Neural progenitor cell (in vitro differentiated cells): ENCODE measurements around the gene SERPINI1. TPM values are rescaled to one million over a fixed set of nuclear protein-coding genes. Genes with fewer than 3 reads are reported as not detected.

ENCODE experiments used
- DNase-seq: peaks from one replicate; pipeline ENCODE4 v3.0.0-alpha.2; 2016; ENCODE audit warnings: low spot score
- H2AFZ ChIP-seq: fragments of 200-600 bp; sonication (generic); replicated peaks from 2 replicates; pipeline ENCODE4 v1.6.1; 2016; ENCODE audit warnings: antibody characterized with exemption
- H3F3A ChIP-seq: fragments of 200-600 bp; sonication (generic); 2 replicates; pipeline ENCODE4 v1.6.1; 2016; ENCODE audit warnings: antibody characterized with exemption, low read depth
- H3K27ac ChIP-seq: fragments of 200-600 bp; sonication (generic); 2 replicates; pipeline ENCODE4 v1.5.1; 2016; ENCODE audit warnings: mild to moderate bottlenecking
- H3K27me3 ChIP-seq: fragments of 200-600 bp; sonication (generic); 2 replicates; pipeline ENCODE4 v1.6.1; 2016; ENCODE audit warnings: mild to moderate bottlenecking, moderate library complexity
- H3K36me3 ChIP-seq: fragments of 200-600 bp; sonication (generic); 2 replicates; pipeline ENCODE4 v1.5.1; 2016
- H3K4me1 ChIP-seq: fragments of 200-600 bp; sonication (generic); 2 replicates; pipeline ENCODE4 v1.6.1; 2016; ENCODE audit warnings: mixed run types
- H3K4me2 ChIP-seq: fragments of 200-600 bp; sonication (generic); 2 replicates; pipeline ENCODE4 v1.6.1; 2016
- H3K4me3 ChIP-seq: fragments of 200-600 bp; sonication (generic); 2 replicates; pipeline ENCODE4 v1.5.1; 2016
- H3K79me2 ChIP-seq: fragments of 200-600 bp; sonication (generic); 2 replicates; pipeline ENCODE4 v1.6.1; 2016; ENCODE audit warnings: low read depth
- H3K9ac ChIP-seq: fragments of 200-600 bp; sonication (generic); 2 replicates; pipeline ENCODE4 v1.6.1; 2016
- H3K9me3 ChIP-seq: fragments of 200-600 bp; sonication (generic); 2 replicates; pipeline ENCODE4 v1.5.1; 2016; ENCODE audit warnings: low read depth
- H4K20me1 ChIP-seq: fragments of 200-600 bp; sonication (generic); 2 replicates; pipeline ENCODE4 v1.6.1; 2016; ENCODE audit warnings: low read depth
- H3K27ac Mint-ChIP-seq: 3 replicates; pipeline ENCODE4 v1.8.0; 2021; ENCODE audit warnings: mixed read lengths
- H3K27me3 Mint-ChIP-seq: 2 replicates; pipeline ENCODE4 v1.8.0; 2022; ENCODE audit warnings: low read depth, mild to moderate bottlenecking, inconsistent platforms, moderate library complexity, mixed read lengths; ENCODE audit not compliant: insufficient read depth
- H3K36me3 Mint-ChIP-seq: 3 replicates; pipeline ENCODE4 v1.8.0; 2021; ENCODE audit warnings: mixed read lengths
- H3K4me1 Mint-ChIP-seq: 3 replicates; pipeline ENCODE4 v1.8.0; 2021; ENCODE audit warnings: mixed read lengths
- H3K4me3 Mint-ChIP-seq: 3 replicates; pipeline ENCODE4 v1.8.0; 2021; ENCODE audit warnings: mild to moderate bottlenecking, moderate library complexity, mixed read lengths
- H3K9me3 Mint-ChIP-seq: 3 replicates; pipeline ENCODE4 v1.8.0; 2020; ENCODE audit warnings: mixed read lengths
- EZH2 ChIP-seq: fragments of 200-600 bp; sonication (generic); IDR thresholded peaks from 2 replicates; pipeline ENCODE4 v1.6.1; 2017; ENCODE audit warnings: antibody characterized with exemption, mild to moderate bottlenecking, moderate library complexity
- EZH2phosphoT487 ChIP-seq: fragments of 200-600 bp; sonication (generic); IDR thresholded peaks from 2 replicates; pipeline ENCODE4 v1.6.1; 2017; ENCODE audit warnings: antibody characterized with exemption
- total RNA-seq: library from RNA; depleted of rRNA; stranded (reverse); fragments of >200 nt; gene quantifications from 2 replicates; pipeline ENCODE4 v1.2.3, GENCODE V29; 2015; ENCODE audit warnings: low replicate concordance
- TF ChIP-seq, protein P1 (sequence below): fragments of 200-600 bp; sonication (generic); IDR thresholded peaks from 2 replicates; pipeline ENCODE4 v1.5.1; 2017; ENCODE audit warnings: antibody characterized with exemption, mild to moderate bottlenecking

SERPINI1 gene
- total RNA-seq, 1 donor from 2014 or later, result 8.9 TPM

DNA sequence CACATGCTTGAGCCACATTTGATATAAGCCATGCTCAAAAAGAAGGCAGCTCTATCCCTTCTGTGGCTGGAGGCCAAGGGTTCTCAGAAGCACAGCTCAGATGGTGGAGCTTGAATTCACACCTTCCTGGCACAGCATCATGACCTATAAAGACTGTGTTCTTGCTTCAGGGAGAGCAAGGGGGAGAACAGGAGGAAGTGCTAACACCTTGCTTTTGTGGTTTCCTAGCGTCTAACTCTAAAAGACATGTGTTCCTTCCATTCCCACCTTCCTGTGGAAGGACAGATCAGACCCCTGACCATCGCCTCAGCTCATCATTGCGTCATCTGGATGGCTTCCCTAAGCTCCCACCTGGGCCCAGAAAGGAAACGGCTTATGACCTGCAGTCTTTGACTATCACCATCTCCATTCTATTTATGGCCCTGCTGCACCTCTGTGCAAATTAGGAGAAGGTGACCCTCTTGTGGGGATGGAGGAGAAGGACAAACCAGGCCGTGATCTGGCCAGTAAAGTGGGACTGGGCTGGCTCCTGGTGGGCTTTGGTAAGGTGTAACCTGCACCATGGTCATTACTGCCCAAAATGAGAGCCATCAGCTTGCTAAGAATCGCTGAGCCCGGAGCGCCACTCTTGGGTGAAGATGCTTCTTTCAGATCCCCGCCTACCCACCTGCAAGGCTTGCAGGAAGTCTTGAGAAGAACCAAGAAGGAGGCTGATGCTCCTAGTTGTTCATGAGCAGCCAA, 128.5 kb downstream of the SERPINI1 start:
- peaks cover 3% of the 10 kb centered on the region for H3K9me3 Mint-ChIP-seq
- Histone ChIP-seq H3K4me3 (no peak overlapping the region), H3K36me3 (no peaks in the 10 kb centered on the region), H3K4me2 (no peak overlapping the region), H3K27me3 (no peaks in the 10 kb centered on the region), H3K4me1 (no peaks in the 10 kb centered on the region), H3K9ac (no peak overlapping the region), H2AFZ (no peak overlapping the region), H3K9me3 (no peaks in the 10 kb centered on the region), H4K20me1 (no peaks in the 10 kb centered on the region), H3K27ac (no peak overlapping the region), H3K79me2 (no peaks in the 10 kb centered on the region), H3F3A (no peaks in the 10 kb centered on the region)
- H3K4me1 Mint-ChIP-seq, result no peaks in the 10 kb centered on the region
- peaks cover 2% of the 10 kb centered on the region for H3K27me3 Mint-ChIP-seq
- H3K4me3 Mint-ChIP-seq, result no peak overlapping the region
- H3K27ac Mint-ChIP-seq, result no peak overlapping the region
- DNase-seq, result no peak
- no peaks in the 10 kb centered on the region for H3K36me3 Mint-ChIP-seq
- no peak for TF ChIP-seq EZH2
- no peak for TF ChIP-seq EZH2phosphoT487
- TF ChIP-seq, protein P1, sequence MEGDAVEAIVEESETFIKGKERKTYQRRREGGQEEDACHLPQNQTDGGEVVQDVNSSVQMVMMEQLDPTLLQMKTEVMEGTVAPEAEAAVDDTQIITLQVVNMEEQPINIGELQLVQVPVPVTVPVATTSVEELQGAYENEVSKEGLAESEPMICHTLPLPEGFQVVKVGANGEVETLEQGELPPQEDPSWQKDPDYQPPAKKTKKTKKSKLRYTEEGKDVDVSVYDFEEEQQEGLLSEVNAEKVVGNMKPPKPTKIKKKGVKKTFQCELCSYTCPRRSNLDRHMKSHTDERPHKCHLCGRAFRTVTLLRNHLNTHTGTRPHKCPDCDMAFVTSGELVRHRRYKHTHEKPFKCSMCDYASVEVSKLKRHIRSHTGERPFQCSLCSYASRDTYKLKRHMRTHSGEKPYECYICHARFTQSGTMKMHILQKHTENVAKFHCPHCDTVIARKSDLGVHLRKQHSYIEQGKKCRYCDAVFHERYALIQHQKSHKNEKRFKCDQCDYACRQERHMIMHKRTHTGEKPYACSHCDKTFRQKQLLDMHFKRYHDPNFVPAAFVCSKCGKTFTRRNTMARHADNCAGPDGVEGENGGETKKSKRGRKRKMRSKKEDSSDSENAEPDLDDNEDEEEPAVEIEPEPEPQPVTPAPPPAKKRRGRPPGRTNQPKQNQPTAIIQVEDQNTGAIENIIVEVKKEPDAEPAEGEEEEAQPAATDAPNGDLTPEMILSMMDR, result no peak

DNA sequence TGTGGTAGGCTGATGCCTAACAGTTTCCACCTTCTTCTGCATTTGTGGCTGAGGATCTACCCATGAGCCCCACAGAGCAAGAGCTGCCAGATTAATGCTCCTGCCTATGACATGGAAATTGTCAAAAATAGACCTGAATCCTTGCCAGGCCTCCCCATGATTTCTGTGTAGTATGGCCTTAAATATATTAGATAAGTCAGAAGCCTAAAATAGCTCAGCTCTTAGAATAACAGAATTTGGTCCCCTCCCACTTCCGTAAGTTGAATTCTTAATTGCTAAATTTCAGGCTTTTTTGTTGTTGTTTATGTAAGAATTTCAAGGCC, 129.0 kb downstream of the SERPINI1 start:
- H4K20me1 ChIP-seq, result no peaks in the 10 kb centered on the region
- H3K4me1 ChIP-seq, result no peaks in the 10 kb centered on the region
- no peak overlapping the region for H2AFZ ChIP-seq
- no peak overlapping the region for H3K27ac ChIP-seq
- no peak overlapping the region for H3K9ac ChIP-seq
- H3F3A ChIP-seq, result no peaks in the 10 kb centered on the region
- no peaks in the 10 kb centered on the region for H3K36me3 ChIP-seq
- no peaks in the 10 kb centered on the region for H3K36me3 Mint-ChIP-seq
- H3K27ac Mint-ChIP-seq, result no peak overlapping the region
- peaks cover 2% of the 10 kb centered on the region for H3K27me3 Mint-ChIP-seq
- H3K9me3 Mint-ChIP-seq, result peaks cover 3% of the 10 kb centered on the region
- no peaks in the 10 kb centered on the region for H3K9me3 ChIP-seq
- TF ChIP-seq, protein P1, result no peak
- no peak for TF ChIP-seq EZH2
- no peak for TF ChIP-seq EZH2phosphoT487
- no peak overlapping the region for H3K4me3 ChIP-seq
- H3K79me2 ChIP-seq, result no peaks in the 10 kb centered on the region
- H3K4me3 Mint-ChIP-seq, result no peak overlapping the region
- H3K4me2 ChIP-seq, result no peak overlapping the region
- no peak for DNase-seq
- no peaks in the 10 kb centered on the region for H3K27me3 ChIP-seq
- no peaks in the 10 kb centered on the region for H3K4me1 Mint-ChIP-seq

DNA sequence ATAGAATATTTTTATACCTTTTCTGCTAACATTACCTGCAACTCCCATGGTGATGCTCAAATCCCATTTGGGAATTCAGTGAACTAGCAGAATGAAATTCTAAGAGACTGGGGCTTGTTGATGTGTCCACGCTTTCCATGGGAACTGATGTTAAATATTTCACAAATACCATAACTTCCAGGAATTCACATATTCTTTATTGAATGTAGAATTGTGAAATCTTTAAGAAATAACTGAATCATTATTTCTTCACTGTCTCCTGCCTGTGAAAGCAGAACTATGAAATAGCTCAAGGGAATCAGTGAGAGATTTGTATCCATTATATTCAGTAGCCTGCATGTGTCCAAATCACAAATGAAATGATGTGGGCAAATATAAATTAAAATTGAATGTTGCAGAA, 130.8 kb downstream of the SERPINI1 start:
- H3K36me3 Mint-ChIP-seq, result no peaks in the 10 kb centered on the region

More for the DNA sequence above, 130.8 kb downstream of the SERPINI1 start:
- Histone ChIP-seq H3K27me3 (no peaks in the 10 kb centered on the region), H2AFZ (no peak overlapping the region), H3K79me2 (no peaks in the 10 kb centered on the region), H3K27ac (no peak overlapping the region), H3K9ac (no peak overlapping the region), H3K4me3 (no peak overlapping the region), H3K4me1 (no peaks in the 10 kb centered on the region), H3K36me3 (no peaks in the 10 kb centered on the region), H3K4me2 (no peak overlapping the region), H4K20me1 (no peaks in the 10 kb centered on the region), H3F3A (no peaks in the 10 kb centered on the region), H3K9me3 (no peaks in the 10 kb centered on the region)
- H3K9me3 Mint-ChIP-seq, result peaks cover 3% of the 10 kb centered on the region
- H3K4me1 Mint-ChIP-seq, result no peaks in the 10 kb centered on the region
- H3K4me3 Mint-ChIP-seq, result no peak overlapping the region
- no peak for DNase-seq
- TF ChIP-seq EZH2, result no peak
- TF ChIP-seq EZH2phosphoT487, result no peak
- TF ChIP-seq, protein P1, result no peak
- H3K27me3 Mint-ChIP-seq, result peaks cover 2% of the 10 kb centered on the region
- H3K27ac Mint-ChIP-seq, result no peak overlapping the region
